Adrenal gland (tissue), 12 donors: ENCODE measurements around the gene DSCAML1. TPM values are rescaled to one million over a fixed set of nuclear protein-coding genes. Genes with fewer than 3 reads are reported as not detected.

ENCODE experiments used
- DNase-seq, 7 donors: peaks; one replicate each; pipeline ENCODE4 v3.0.0-alpha.2; 2019 to 2020
- H3K27ac ChIP-seq, 5 donors: fragments of 200-600 bp; sonication (generic) in 4 of 5; 1 replicate in 3 of 5; 2 replicates in 2 of 5; pipeline versions ENCODE4 v1.5.1 to v1.8.0; 2016 to 2020; ENCODE audit warnings: mild to moderate bottlenecking in 1 of 5
- H3K27me3 ChIP-seq: fragments of 200-600 bp; 2 replicates; pipeline ENCODE4 v1.8.0; 2021
- H3K36me3 ChIP-seq, 2 donors: fragments of 200-600 bp; replicated peaks in 1 of 2; 1 replicate in 1 of 2; 2 replicates in 1 of 2; pipeline versions ENCODE4 v1.5.1 to v1.8.0; 2018 to 2022
- H3K4me1 ChIP-seq, 2 donors: fragments of 200-600 bp; replicated peaks in 1 of 2; 1 replicate in 1 of 2; 2 replicates in 1 of 2; pipeline versions ENCODE4 v1.5.1 to v1.8.0; 2018 to 2021
- H3K4me3 ChIP-seq, 4 donors: fragments of 200-600 bp; sonication (generic) in 3 of 4; one replicate each; pipeline ENCODE4 v1.5.1; 2016 to 2018
- H3K9me3 ChIP-seq, 3 donors: fragments of 200-600 bp; sonication (generic) in 1 of 3; replicated peaks in 1 of 3; 1 replicate in 2 of 3; 2 replicates in 1 of 3; pipeline versions ENCODE4 v1.5.1 to v1.8.0; 2016 to 2021
- POLR2A ChIP-seq, 2 donors: fragments of 450-650 bp; IDR thresholded peaks; one replicate each; pipeline ENCODE4 v1.6.1; 2017; ENCODE audit warnings: antibody characterized with exemption in 2 of 2, mild to moderate bottlenecking in 2 of 2, moderate library complexity in 1 of 2
- WGBS, 4 donors: extraction: QIAGEN DNeasy Blood & Tissue Kit in 2 of 4; methylation state at CpG; one replicate each; pipeline versions ENCODE4 v1.1.5 to v1.1.7; 2013 to 2017; 5-methylcytosine and 5-hydroxymethylcytosine counted together
- intact Hi-C, 2 donors: fragments of 100-400 bp; cut with DNase I; formaldehyde crosslinking; loops; one replicate each; pipeline versions ENCODE4 v1.14.1 to v1.15.0; 2022 to 2023
- polyA plus RNA-seq, 3 donors: library from polyadenylated mRNA; stranded (reverse); fragments of 200-250 nt in 2 of 3; fragments of 350-450 nt in 1 of 3; fragmentation: Illumina TruSeq in 1 of 3; extraction: RNeasy Lipid Tissue Mini Kit (QIAGEN cat#74804) in 1 of 3; gene quantifications; one replicate each; pipeline ENCODE4 v1.2.3, GENCODE V29; 2013 to 2014
- total RNA-seq, 9 donors: library from RNA; depleted of rRNA in 4 of 9; stranded (reverse); fragments of >200 nt in 4 of 9; fragments of 120-200 nt in 1 of 9; fragmentation: NEBNext Ultra II Directional in 1 of 9; extraction: Animal tissue kit (Norgen Biotek cat#: 25700) in 1 of 9; gene quantifications; one replicate each; pipeline versions ENCODE4 v1.1.0 to v1.2.4, GENCODE V29; 2013 to 2023
- TF ChIP-seq, protein P1 (sequence below), 6 experiments: fragments of 450-650 bp in 4 of 6; fragments of 200-600 bp in 2 of 6; sonication (generic) in 1 of 6; IDR thresholded peaks; 1 replicate in 5 of 6; 2 replicates in 1 of 6; pipeline versions ENCODE4 v1.5.1 to v1.8.0; 2016 to 2021; ENCODE audit warnings: antibody characterized with exemption in 6 of 6, mild to moderate bottlenecking in 2 of 6, moderate library complexity in 1 of 6
- donor health status: healthy with polysubstance abuse.
- donor health status: Bipolar disorder and iron deficiency.
- donor health status: DM: yes; HTN: yes; CAD: no.
- donor health status: DM: no; HTN: no; CAD: no.
- donor health status: DM: no; HTN: no; CAD: no.
- donor health status: DM: yes; HTN: yes; CAD: no.

The DSCAML1 gene
- total and polyA plus RNA-seq, 12 donors, result 0.09 to 1.9 (median 0.55) TPM; not detected in 1

DNA sequence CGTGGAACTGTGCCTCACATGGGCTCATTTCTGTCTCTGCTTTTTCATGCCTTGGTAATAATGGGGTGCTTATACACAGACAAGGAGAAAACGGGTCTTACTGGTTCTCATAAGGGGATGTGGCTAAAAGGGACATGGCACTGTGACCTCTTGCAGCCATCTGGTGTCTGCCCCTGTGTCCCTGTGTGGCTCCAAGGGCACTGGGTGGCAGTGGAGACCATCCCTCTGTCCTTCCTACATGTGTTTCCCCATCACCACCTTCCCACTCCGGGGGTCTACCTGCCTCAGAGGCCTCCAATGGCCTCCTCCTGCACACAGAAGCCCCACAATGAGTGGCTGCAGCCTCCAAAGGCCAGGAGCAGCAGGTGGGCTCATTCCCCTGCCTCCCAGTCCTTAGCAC lies 248.1 kb downstream of the DSCAML1 start:
- H3K4me1 ChIP-seq, result no peaks in the 10 kb centered on the region
- no peaks in the 10 kb centered on the region for H3K27me3 ChIP-seq
- 73 to 79% (median 75%) methylated on average over 2 to 3 of the region's 3 CpGs for WGBS, 4 donors
- DNase-seq, result no peak
- no peaks in the 10 kb centered on the region for H3K36me3 ChIP-seq
- intact Hi-C loops, result no loop called here
- no peak overlapping the region for H3K27ac ChIP-seq
- no peaks in the 10 kb centered on the region for H3K9me3 ChIP-seq
- TF ChIP-seq, protein P1, sequence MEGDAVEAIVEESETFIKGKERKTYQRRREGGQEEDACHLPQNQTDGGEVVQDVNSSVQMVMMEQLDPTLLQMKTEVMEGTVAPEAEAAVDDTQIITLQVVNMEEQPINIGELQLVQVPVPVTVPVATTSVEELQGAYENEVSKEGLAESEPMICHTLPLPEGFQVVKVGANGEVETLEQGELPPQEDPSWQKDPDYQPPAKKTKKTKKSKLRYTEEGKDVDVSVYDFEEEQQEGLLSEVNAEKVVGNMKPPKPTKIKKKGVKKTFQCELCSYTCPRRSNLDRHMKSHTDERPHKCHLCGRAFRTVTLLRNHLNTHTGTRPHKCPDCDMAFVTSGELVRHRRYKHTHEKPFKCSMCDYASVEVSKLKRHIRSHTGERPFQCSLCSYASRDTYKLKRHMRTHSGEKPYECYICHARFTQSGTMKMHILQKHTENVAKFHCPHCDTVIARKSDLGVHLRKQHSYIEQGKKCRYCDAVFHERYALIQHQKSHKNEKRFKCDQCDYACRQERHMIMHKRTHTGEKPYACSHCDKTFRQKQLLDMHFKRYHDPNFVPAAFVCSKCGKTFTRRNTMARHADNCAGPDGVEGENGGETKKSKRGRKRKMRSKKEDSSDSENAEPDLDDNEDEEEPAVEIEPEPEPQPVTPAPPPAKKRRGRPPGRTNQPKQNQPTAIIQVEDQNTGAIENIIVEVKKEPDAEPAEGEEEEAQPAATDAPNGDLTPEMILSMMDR (IDR thresholded peaks at IDR 0.05), result no peak
- TF ChIP-seq POLR2A (IDR thresholded peaks at IDR 0.05), result no peak
- H3K4me3 ChIP-seq, result no peak overlapping the region

GRCh38 chr11:117547946-117548345 lies 249.1 kb downstream of the DSCAML1 start:
- no peaks in the 10 kb centered on the region for H3K9me3 ChIP-seq
- no peak overlapping the region for H3K4me3 ChIP-seq
- no peak for TF ChIP-seq POLR2A (IDR thresholded peaks at IDR 0.05)
- TF ChIP-seq, protein P1 (IDR thresholded peaks at IDR 0.05), result no peak
- no peaks in the 10 kb centered on the region for H3K27me3 ChIP-seq
- H3K27ac ChIP-seq, result no peak overlapping the region
- H3K4me1 ChIP-seq, result no peaks in the 10 kb centered on the region
- H3K36me3 ChIP-seq, result no peaks in the 10 kb centered on the region
- WGBS, 4 donors, result 79 to 89% (median 87%) methylated on average over 7 of the region's 7 CpGs
- intact Hi-C loops, result no loop called here
- no peak for DNase-seq

DNA sequence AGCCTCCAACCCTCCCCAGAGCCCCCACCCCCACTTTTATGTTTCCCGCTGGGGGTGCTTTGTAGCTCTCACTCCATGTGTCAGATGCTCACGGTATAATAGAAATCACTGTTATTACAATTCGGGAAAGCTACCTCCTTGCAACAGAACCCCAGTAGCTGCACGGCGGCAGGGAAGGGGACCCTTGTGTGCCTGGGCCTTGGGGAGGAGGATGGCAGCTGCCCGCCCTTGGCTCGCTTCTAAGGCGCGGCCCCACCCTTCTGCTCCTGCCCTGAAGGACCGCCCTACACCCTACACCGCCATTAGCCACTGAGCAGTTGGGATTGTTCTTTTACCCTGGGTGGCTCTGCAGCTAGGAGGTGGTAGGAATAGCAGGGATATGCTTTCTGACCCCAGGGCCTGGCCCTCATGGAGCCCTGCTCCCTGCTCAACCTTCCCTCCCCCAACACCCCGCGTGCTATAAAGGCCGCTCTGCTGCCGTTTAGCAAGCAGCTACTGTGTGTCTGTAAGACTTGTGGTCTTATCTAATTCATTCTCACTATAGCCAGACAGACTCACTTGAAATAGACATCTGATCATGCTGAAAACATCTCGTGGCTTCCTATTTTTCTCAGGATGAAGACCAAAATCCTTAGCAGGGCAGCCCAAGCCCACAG lies 249.7 kb downstream of the DSCAML1 start:
- Histone ChIP-seq H3K27me3 (no peaks in the 10 kb centered on the region), H3K27ac (no peak overlapping the region), H3K4me1 (no peaks in the 10 kb centered on the region), H3K4me3 (no peak overlapping the region), H3K9me3 (no peaks in the 10 kb centered on the region), H3K36me3 (no peaks in the 10 kb centered on the region)
- no peak for DNase-seq
- no peak for TF ChIP-seq POLR2A (IDR thresholded peaks at IDR 0.05)
- TF ChIP-seq, protein P1 (IDR thresholded peaks at IDR 0.05), result no peak
- WGBS, 4 donors, result 66 to 72% (median 70%) methylated on average over 15 to 16 of the region's 16 CpGs
- intact Hi-C loops, result no loop called here

GRCh38 chr11:117546431-117547194 lies 250.4 kb downstream of the DSCAML1 start:
- H3K4me1 ChIP-seq, result no peaks in the 10 kb centered on the region
- H3K36me3 ChIP-seq, result no peaks in the 10 kb centered on the region
- no peak overlapping the region for H3K27ac ChIP-seq
- no peak for DNase-seq
- 66 to 75% (median 73%) methylated on average over 12 of the region's 12 CpGs for WGBS, 4 donors
- no peak overlapping the region for H3K4me3 ChIP-seq
- intact Hi-C loops, result no loop called here
- TF ChIP-seq POLR2A (IDR thresholded peaks at IDR 0.05), result no peak
- TF ChIP-seq, protein P1 (IDR thresholded peaks at IDR 0.05), result no peak
- no peaks in the 10 kb centered on the region for H3K27me3 ChIP-seq
- no peaks in the 10 kb centered on the region for H3K9me3 ChIP-seq
